Sigmoid colon (tissue), 7 donors: ENCODE results near the gene CALCR. TPM values are rescaled to one million over a fixed set of nuclear protein-coding genes. Genes with fewer than 3 reads are reported as not detected.

Source experiments
- DNase-seq: peaks from one replicate; pipeline ENCODE4 v3.0.0-alpha.2; 2019
- H3K27ac ChIP-seq, 4 donors: fragments of 200-600 bp; sonication (generic); one replicate each; pipeline ENCODE4 v1.5.1; 2016 to 2019; ENCODE audit warnings: mild to moderate bottlenecking in 1 of 4
- H3K27me3 ChIP-seq, 3 donors: fragments of 200-600 bp; sonication (generic); one replicate each; pipeline ENCODE4 v1.5.1; 2019; ENCODE audit warnings: mild to moderate bottlenecking in 1 of 3
- H3K36me3 ChIP-seq, 4 donors: fragments of 200-600 bp; sonication (generic); one replicate each; pipeline ENCODE4 v1.5.1; 2016 to 2019
- H3K4me1 ChIP-seq, 4 donors: fragments of 200-600 bp; sonication (generic); one replicate each; pipeline ENCODE4 v1.5.1; 2017 to 2019
- H3K4me3 ChIP-seq, 4 donors: fragments of 200-600 bp; sonication (generic); one replicate each; pipeline ENCODE4 v1.5.1; 2017 to 2019; ENCODE audit warnings: mild to moderate bottlenecking in 2 of 4, moderate library complexity in 1 of 4
- H3K9me3 ChIP-seq, 4 donors: fragments of 200-600 bp in 3 of 4; sonication (generic) in 3 of 4; one replicate each; pipeline versions ENCODE4 v1.5.1 to v1.6.1; 2013 to 2019
- CTCF ChIP-seq, 4 experiments: fragments of 450-650 bp in 3 of 4; fragments of 200-600 bp in 1 of 4; IDR thresholded peaks; one replicate each; pipeline ENCODE4 v1.5.1; 2016 to 2019; ENCODE audit warnings: antibody characterized with exemption in 4 of 4, mild to moderate bottlenecking in 3 of 4, moderate library complexity in 2 of 4
- EP300 ChIP-seq, 4 donors: sonication (generic); formaldehyde crosslinking; IDR thresholded peaks; one replicate each; pipeline ENCODE4 v1.6.1; 2017; ENCODE audit warnings: antibody characterized with exemption in 4 of 4
- POLR2A ChIP-seq, 2 donors: fragments of 450-650 bp; IDR thresholded peaks; one replicate each; pipeline ENCODE4 v1.6.1; 2016; ENCODE audit warnings: antibody characterized with exemption in 2 of 2, mild to moderate bottlenecking in 2 of 2, moderate library complexity in 2 of 2
- POLR2AphosphoS5 ChIP-seq, 4 donors: sonication (generic); formaldehyde crosslinking; IDR thresholded peaks; one replicate each; pipeline ENCODE4 v1.6.1; 2017; ENCODE audit warnings: antibody characterized with exemption in 4 of 4
- WGBS, 2 donors: extraction: QIAGEN DNeasy Blood & Tissue Kit; methylation state at CpG; one replicate each; pipeline ENCODE4 v1.1.7; 2013; 5-methylcytosine and 5-hydroxymethylcytosine counted together
- intact Hi-C: fragments of 100-400 bp; cut with DNase I; formaldehyde crosslinking; loops from one replicate; pipeline ENCODE4 v1.15.1; 2023
- polyA plus RNA-seq, 3 donors: library from polyadenylated mRNA; stranded (reverse); fragments of 200-250 nt; gene quantifications; one replicate each; pipeline ENCODE4 v1.2.3, GENCODE V29; 2013
- total RNA-seq, 4 donors: library from RNA; depleted of rRNA; stranded (reverse); fragments of >200 nt; gene quantifications; one replicate each; pipeline ENCODE4 v1.1.0, GENCODE V29; 2016
- donor health status: healthy with polysubstance abuse.
- donor health status: Bipolar disorder and iron deficiency.
- donor health status: healthy.

The CALCR gene
- total RNA-seq = not detected
- polyA plus RNA-seq = under 1 TPM in 1 of 3 donors, not detected in 2; 0.03 TPM

- intact Hi-C loops = no loop called here
- no peak for DNase-seq
- TF ChIP-seq EP300 (IDR thresholded peaks at IDR 0.05) (no peak), POLR2A (IDR thresholded peaks at IDR 0.05) (no peak), POLR2AphosphoS5 (IDR thresholded peaks at IDR 0.05) (no peak), CTCF (IDR thresholded peaks at IDR 0.05) (no peak)
- WGBS, 2 donors = 2% methylated on average over 46 of the region's 46 CpGs
- H3K27me3 ChIP-seq = peaks cover 0 to 29% (median 14%) of the 10 kb centered on the region in 3 donors
- no peaks in the 10 kb centered on the region for H3K9me3 ChIP-seq
- no peaks in the 10 kb centered on the region for H3K36me3 ChIP-seq
- H3K4me1 ChIP-seq = peaks cover 0 to 10% (median 2%) of the 10 kb centered on the region in 4 donors
- H3K4me3 ChIP-seq = peak within 1 kb of the TSS in 1 of 4 donors; percentile 21
- no peak within 1 kb of the TSS for H3K27ac ChIP-seq
Measured at GRCh38 chr7:93574646-93575554, at the start of gene CALCR. Gene CALCR, minus strand, starts transcription at chr7:93574724. Its CDS starts 87,743 bp downstream, at chr7:93486981.

DNA sequence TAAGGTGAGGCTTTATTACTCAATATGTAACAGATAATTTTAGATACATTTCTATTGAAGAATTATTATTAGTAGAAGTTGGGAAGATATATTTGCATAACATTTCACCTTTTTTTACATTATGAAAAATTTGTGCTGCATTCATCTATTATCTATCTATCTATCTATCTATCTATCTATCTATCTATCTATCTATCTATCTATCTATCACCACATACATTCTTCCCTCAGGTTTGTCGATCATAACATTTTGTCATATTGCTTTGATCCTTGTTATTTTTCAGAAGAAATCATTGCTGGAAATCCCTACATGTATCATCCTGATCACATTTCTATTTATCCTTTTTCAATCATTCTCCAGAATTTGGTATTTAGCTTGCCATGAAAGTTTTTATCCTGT is 49.3 kb upstream of the CALCR start:
- 85 to 95% methylated on average over 1 of the region's 1 CpG for WGBS, 2 donors
- no peaks in the 10 kb centered on the region for H3K27me3 ChIP-seq
- no peaks in the 10 kb centered on the region for H3K9me3 ChIP-seq
- intact Hi-C loops = no loop called here
- TF ChIP-seq POLR2AphosphoS5 (IDR thresholded peaks at IDR 0.05) (no peak), POLR2A (IDR thresholded peaks at IDR 0.05) (no peak), CTCF (IDR thresholded peaks at IDR 0.05) (no peak), EP300 (IDR thresholded peaks at IDR 0.05) (no peak)
- H3K36me3 ChIP-seq = no peaks in the 10 kb centered on the region
- no peak overlapping the region for H3K27ac ChIP-seq
- no peak for DNase-seq
- no peak overlapping the region for H3K4me3 ChIP-seq
- no peaks in the 10 kb centered on the region for H3K4me1 ChIP-seq

GRCh38 chr7:93622036-93623033 is 47.8 kb upstream of the CALCR start:
- DNase-seq = no peak
- Histone ChIP-seq H3K4me3 (no peak overlapping the region), H3K27ac (no peak overlapping the region), H3K27me3 (no peaks in the 10 kb centered on the region), H3K4me1 (no peaks in the 10 kb centered on the region), H3K9me3 (no peaks in the 10 kb centered on the region), H3K36me3 (no peaks in the 10 kb centered on the region)
- intact Hi-C loops = no loop called here
- WGBS, 2 donors = 40 to 62% methylated on average over 13 of the region's 13 CpGs
- TF ChIP-seq POLR2AphosphoS5 (IDR thresholded peaks at IDR 0.05) = no peak
- no peak for TF ChIP-seq POLR2A (IDR thresholded peaks at IDR 0.05)
- peak in 1 of 4 experiments; percentile 16 for TF ChIP-seq CTCF (IDR thresholded peaks at IDR 0.05)

DNA sequence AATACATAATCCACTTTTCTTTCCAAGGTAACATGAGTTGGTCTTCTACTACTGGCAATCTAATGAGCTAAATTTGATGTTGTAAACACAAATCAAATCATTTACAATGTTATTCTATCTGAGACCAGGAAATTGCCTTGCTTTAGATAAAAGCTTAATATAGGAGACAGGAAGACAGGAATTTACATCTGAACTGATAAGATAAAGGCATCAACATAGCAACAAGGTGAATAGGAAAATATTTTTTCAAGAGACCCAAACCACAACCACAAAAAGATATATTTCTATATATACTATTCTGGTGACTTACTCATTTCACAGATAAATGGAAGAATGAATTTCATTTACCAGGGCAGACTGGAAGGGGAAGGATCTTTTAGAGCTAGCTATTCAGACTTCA is 46.3 kb upstream of the CALCR start:
- Histone ChIP-seq H3K36me3 (no peaks in the 10 kb centered on the region), H3K27me3 (no peaks in the 10 kb centered on the region), H3K9me3 (no peaks in the 10 kb centered on the region), H3K4me3 (no peak overlapping the region), H3K27ac (no peak overlapping the region), H3K4me1 (no peaks in the 10 kb centered on the region)
- intact Hi-C loops = no loop called here
- no peak for DNase-seq
- TF ChIP-seq POLR2AphosphoS5 (IDR thresholded peaks at IDR 0.05) (no peak), POLR2A (IDR thresholded peaks at IDR 0.05) (no peak), CTCF (IDR thresholded peaks at IDR 0.05) (no peak), EP300 (IDR thresholded peaks at IDR 0.05) (no peak)
